Testis (tissue), 3 donors: Measurements from ENCODE around the gene SEPTIN8. TPM values are rescaled to one million over a fixed set of nuclear protein-coding genes. Genes with fewer than 3 reads are reported as not detected.

ENCODE experiments used
- DNase-seq: peaks from one replicate; pipeline ENCODE4 v3.0.0-alpha.2; 2019
- H3K27ac ChIP-seq, 2 donors: fragments of 200-600 bp; sonication (generic); one replicate each; pipeline ENCODE4 v1.5.1; 2019
- H3K27me3 ChIP-seq: fragments of 200-600 bp; sonication (generic); one replicate; pipeline ENCODE4 v1.5.1; 2019
- H3K36me3 ChIP-seq: fragments of 200-600 bp; sonication (generic); one replicate; pipeline ENCODE4 v1.5.1; 2017; ENCODE audit warnings: low read depth; ENCODE audit errors: missing control alignments
- H3K4me1 ChIP-seq: fragments of 200-600 bp; sonication (generic); one replicate; pipeline ENCODE4 v1.5.1; 2019
- H3K4me3 ChIP-seq, 2 donors: fragments of 200-600 bp; sonication (generic); one replicate each; pipeline ENCODE4 v1.5.1; 2017 to 2019
- H3K9me3 ChIP-seq: fragments of 200-600 bp; sonication (generic); one replicate; pipeline ENCODE4 v1.5.1; 2017
- CTCF ChIP-seq, 3 experiments: fragments of 450-650 bp in 2 of 3; fragments of 200-600 bp in 1 of 3; sonication (generic) in 1 of 3; IDR thresholded peaks; one replicate each; pipeline ENCODE4 v1.5.1; 2016 to 2019; ENCODE audit warnings: antibody characterized with exemption in 3 of 3, mild to moderate bottlenecking in 2 of 3, moderate library complexity in 1 of 3
- POLR2A ChIP-seq: fragments of 450-650 bp; IDR thresholded peaks from one replicate; pipeline ENCODE4 v1.6.1; 2017; ENCODE audit warnings: antibody characterized with exemption, mild to moderate bottlenecking, moderate library complexity
- WGBS, 2 donors: methylation state at CpG; one replicate each; pipeline ENCODE4 v1.1.5; 2018; 5-methylcytosine and 5-hydroxymethylcytosine counted together
- intact Hi-C: fragments of 100-400 bp; cut with DNase I; formaldehyde crosslinking; loops from one replicate; pipeline ENCODE4 v1.15.1; 2023; ENCODE audit warnings: low total_unique reads
- polyA plus RNA-seq: library from polyadenylated mRNA; stranded (reverse); fragments of 350-450 nt; fragmentation: Illumina TruSeq; extraction: RNeasy Lipid Tissue Mini Kit (QIAGEN cat#74804); gene quantifications from one replicate; pipeline ENCODE4 v1.2.3, GENCODE V29; 2014; ENCODE audit warnings: low read depth, low replicate concordance; ENCODE audit not compliant: insufficient read depth
- total RNA-seq, 2 donors: library from RNA; depleted of rRNA; stranded (reverse); fragments of >200 nt; gene quantifications; one replicate each; pipeline ENCODE4 v1.2.3, GENCODE V29; 2016

SEPTIN8 gene
- total and polyA plus RNA-seq, 3 donors from 2014 or later = 12.4 to 16.4 (median 13.9) TPM

GRCh38 chr5:132774896-132775295 lies 2.1 kb downstream of the SEPTIN8 start:
- no peak for TF ChIP-seq CTCF (IDR thresholded peaks at IDR 0.05)
- Histone ChIP-seq H3K27me3 (no peaks in the 10 kb centered on the region), H3K27ac (no peak overlapping the region), H3K36me3 (no peaks in the 10 kb centered on the region), H3K4me1 (peaks cover 26% of the 10 kb centered on the region), H3K9me3 (no peaks in the 10 kb centered on the region), H3K4me3 (no peak overlapping the region)
- no peak for DNase-seq
- intact Hi-C loops = no loop called here
- WGBS, 2 donors = 78 to 83% methylated on average over 5 of the region's 5 CpGs

GRCh38 chr5:132774406-132774805 lies 2.6 kb downstream of the SEPTIN8 start:
- H3K9me3 ChIP-seq = no peaks in the 10 kb centered on the region
- 58 to 82% methylated on average over 3 of the region's 3 CpGs for WGBS, 2 donors
- H3K36me3 ChIP-seq = no peaks in the 10 kb centered on the region
- H3K27ac ChIP-seq = no peak overlapping the region
- TF ChIP-seq CTCF (IDR thresholded peaks at IDR 0.05) (no peak), POLR2A (no peak)
- no peaks in the 10 kb centered on the region for H3K27me3 ChIP-seq
- DNase-seq = no peak
- intact Hi-C loops = no loop called here
- peaks cover 26% of the 10 kb centered on the region for H3K4me1 ChIP-seq
- no peak overlapping the region for H3K4me3 ChIP-seq

- WGBS, 2 donors = 76 to 77% methylated on average over 12 of the region's 12 CpGs
- H3K36me3 ChIP-seq = no peaks in the 10 kb centered on the region
- H3K27me3 ChIP-seq = no peaks in the 10 kb centered on the region
- TF ChIP-seq CTCF (IDR thresholded peaks at IDR 0.05) (no peak), POLR2A (no peak)
- H3K9me3 ChIP-seq = no peaks in the 10 kb centered on the region
- no peak overlapping the region for H3K4me3 ChIP-seq
- intact Hi-C loops = no loop called here
- DNase-seq = no peak
- H3K27ac ChIP-seq = no peak overlapping the region
- peaks cover 26% of the 10 kb centered on the region for H3K4me1 ChIP-seq
These were observed 3.3 kb downstream of the SEPTIN8 start for GRCh38 chr5:132773601-132774355.

GRCh38 chr5:132773114-132773513 lies 3.9 kb downstream of the SEPTIN8 start:
- H3K4me3 ChIP-seq = no peak overlapping the region
- H3K27ac ChIP-seq = no peak overlapping the region
- no peaks in the 10 kb centered on the region for H3K9me3 ChIP-seq
- intact Hi-C loops = no loop called here
- no peak for DNase-seq
- no peaks in the 10 kb centered on the region for H3K27me3 ChIP-seq
- TF ChIP-seq CTCF (IDR thresholded peaks at IDR 0.05) (no peak), POLR2A (no peak)
- H3K4me1 ChIP-seq = peaks cover 26% of the 10 kb centered on the region
- no peaks in the 10 kb centered on the region for H3K36me3 ChIP-seq
- WGBS, 2 donors = 88 to 92% methylated on average over 5 of the region's 5 CpGs
